HS-5 (cell line): Measurements from ENCODE around the gene TM6SF1.

Experiments
- DNase-seq: peaks from one replicate; pipeline ENCODE4 v3.0.0-alpha.2; 2012; ENCODE audit warnings: low read depth

The TM6SF1 gene

GRCh38 chr15:83174891-83175290 lies 67.4 kb downstream of the TM6SF1 start:
- no peak for DNase-seq

- no peak for DNase-seq
These were observed 70.9 kb downstream of the TM6SF1 start for GRCh38 chr15:83178390-83178789.

DNA sequence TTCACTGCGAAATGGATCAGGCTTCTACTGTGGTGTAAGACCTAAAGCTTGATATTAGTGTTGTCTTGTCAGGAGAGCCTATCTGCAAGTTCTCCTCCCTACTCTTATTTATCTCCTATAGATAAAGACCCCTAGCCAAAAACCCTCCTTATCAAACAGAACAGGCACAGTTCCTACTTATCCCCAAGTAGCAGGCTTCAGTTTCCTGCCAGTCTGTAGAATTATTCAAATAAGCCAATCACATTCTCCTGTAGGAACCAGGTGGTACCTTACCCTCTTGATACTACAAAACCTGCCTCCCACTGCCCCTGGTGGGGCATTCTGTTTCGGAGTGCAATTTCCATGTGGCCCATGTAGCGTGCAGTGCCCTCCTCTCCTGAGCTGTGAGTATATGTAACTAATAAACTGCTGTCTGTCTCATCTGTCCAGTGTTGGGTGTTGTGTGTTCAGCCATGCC lies 71.5 kb downstream of the TM6SF1 start:
- no peak for DNase-seq

- DNase-seq, result no peak
These were observed 78.1 kb downstream of the TM6SF1 start for GRCh38 chr15:83185561-83185960.
